Activated effector memory CD4-positive, alpha-beta T cell treated with Interleukin-2 at 50 U/mL for 16 hours (primary cell): ENCODE results near the gene TCP11L2.

Experiments
- DNase-seq: peaks from one replicate; pipeline ENCODE4 v3.0.0-alpha.2; 2020

Gene TCP11L2

DNA sequence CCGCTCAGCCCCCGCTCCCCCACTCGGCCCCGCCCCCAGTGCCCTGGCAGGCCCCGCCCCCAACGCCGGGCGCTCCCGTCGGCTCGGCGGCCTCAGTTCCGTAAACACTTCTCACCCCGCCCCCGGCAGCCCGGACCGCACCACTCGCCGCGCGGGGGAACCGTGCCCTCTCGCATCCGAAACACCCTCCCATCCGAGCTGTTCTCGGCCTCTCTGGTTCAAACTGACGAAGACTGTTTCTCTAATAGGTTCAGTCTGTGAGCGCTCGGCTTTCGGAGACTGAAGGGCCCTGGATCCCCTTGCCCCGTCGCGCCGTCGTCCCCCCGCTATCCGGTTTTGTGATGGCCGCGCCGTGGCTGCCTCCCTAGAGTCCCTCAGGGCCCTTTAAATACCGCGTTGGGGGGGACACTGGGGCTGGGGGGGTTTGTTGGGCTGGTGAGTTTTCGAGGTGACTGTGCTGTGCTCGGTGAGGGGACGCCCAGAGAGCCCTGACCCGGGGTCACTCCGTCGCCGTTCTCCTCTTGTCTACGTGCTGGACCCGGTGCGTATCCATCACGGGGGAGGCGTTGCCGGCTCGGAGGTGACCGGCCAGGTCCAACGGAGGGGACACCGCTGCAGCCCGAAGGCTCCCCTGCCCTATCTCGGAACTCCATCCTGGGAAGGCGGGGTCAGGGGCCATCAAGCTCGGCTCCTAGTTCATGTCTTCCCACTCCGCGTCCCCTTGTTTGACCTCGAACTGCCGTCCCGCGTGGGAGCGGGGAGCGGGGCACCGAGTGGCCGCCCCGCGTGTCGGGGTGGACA, at the start of gene TCP11L2:
Gene TCP11L2 (plus strand): TSS at position 333 of the 801 bp plus-strand sequence. CDS start 8,343 bp downstream, outside the sequence.
- peak; percentile 88 for DNase-seq

DNA sequence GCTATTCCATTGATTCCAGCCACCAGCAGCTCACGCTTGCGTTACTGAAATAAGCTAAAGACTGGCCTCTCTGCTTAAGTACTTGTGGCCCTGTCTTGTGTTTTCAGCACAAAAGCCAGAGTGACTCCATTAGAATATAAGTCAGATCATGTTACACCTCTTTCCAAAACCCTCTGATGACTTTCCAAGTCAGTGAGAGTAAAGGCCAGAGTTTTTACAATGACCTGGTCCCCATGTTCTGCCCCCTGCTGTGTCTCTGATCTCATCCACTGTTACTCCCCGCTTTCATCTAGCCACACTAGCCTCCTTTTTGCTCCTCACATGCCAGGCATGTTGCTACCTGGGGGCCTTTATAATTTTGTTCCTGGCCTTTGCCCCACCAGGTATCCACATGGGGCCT, 47.8 kb upstream of the TCP11L2 start:
- no peak for DNase-seq

DNA sequence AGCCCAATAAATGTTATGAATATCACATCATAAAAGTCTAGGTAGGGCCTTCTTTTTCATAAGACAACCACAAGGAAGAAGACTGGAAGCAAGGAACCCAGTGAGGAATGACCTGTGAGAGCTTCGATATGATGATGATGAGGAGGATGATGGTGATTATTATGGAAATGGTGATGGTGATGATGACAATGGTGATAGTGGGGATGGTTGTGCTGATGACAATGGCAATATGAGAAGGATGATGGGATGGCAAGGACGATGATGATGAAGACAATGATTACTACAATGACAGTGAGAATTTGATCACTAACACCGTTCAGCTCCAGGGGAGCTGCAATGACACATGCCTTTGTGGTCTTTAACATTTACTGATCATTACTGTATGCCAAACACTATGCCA, 47.0 kb upstream of the TCP11L2 start:
- no peak for DNase-seq

DNA sequence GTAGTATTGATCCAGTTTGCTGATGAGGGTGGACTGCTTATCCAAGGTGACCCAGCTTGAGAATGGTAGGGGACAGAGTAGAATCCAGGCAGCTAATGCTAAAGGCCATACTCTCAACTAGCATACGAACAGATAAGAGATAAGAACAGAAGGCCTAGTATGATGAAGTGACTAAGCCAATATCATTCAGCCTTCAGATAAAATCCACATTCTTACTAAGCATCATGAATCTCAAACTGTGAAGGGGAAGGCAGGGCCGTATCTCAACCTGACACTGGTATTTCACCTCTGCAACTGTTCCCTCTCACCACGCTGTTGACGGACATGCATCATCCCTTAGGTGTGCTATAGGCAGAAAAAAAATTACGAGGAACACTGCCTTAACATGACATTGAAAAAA, 46.6 kb upstream of the TCP11L2 start:
- DNase-seq, result no peak

DNA sequence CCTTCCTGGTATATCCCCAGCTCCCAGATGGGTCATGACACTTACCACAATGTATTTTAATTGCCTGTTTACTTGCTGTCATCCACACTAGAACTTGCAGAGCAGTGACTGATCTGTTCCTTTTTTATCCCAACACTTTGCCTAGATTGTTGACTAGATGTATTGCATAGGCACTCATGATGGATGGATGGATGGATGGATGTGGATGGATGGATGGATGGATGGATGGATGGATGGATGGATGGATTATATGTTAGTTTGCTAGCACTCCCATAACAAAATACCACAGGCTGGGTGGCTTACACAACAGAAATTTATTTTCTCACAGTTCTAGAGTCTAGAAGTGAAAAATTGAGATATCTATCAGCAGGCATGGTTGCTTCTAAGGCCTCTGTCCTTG, 46.0 kb upstream of the TCP11L2 start:
- no peak for DNase-seq

DNA sequence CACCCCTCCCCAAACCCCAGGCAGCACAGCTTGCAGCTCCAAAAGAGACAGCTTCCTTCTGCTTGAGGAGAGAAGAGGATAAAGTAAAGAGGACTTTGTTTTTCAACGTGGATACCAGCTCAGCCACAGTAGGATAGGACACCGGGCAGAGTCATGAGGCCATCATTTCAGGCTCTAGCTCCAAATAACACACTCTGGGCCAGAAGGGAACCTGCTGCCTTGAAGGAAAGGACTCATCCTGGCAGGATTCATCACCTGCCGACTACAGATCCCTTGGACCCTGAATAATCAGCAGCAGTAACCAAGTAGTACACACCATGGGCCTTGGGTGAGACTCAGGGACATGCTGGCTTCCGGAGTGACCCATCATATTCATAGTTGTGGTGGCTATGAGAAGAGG, 44.3 kb upstream of the TCP11L2 start:
- no peak for DNase-seq

DNA sequence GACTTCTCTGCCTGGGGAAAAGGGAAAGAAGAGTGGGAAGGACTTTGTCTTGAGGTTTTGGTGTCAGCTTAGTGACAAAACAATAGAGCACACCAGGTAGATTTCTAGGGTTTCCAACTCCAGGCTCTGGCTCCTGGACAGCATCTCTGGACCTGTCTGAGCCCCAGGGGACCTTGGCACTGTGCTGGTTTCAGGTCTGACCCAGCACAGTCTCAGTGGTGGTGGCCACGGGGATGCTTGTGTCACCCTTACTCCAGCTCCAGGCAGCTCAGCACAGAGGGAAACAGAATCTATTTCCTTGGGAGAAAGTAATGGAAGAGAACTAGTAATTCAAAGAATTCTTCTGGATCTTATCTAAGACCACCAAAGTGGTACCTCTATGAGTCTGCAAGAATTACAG, 43.6 kb upstream of the TCP11L2 start:
- DNase-seq, result no peak

DNA sequence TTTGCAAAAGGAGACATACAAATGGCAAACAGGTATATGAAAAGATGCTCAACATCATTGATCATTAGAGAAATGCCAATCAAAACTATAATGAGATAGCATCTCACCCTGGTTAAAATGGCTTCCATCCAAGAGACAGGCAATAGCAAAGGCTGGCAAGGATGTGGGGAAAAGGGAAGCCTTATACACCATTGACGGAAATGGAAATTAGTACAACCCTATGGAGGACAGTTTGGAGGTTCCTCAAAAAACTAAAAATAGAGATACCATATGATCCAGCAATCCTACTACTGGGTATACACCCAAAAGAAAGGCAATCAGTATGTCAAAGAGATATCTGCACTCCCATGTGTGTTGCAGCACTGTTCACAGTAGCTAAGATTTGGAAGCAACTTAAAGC, 37.4 kb upstream of the TCP11L2 start:
- DNase-seq, result no peak

DNA sequence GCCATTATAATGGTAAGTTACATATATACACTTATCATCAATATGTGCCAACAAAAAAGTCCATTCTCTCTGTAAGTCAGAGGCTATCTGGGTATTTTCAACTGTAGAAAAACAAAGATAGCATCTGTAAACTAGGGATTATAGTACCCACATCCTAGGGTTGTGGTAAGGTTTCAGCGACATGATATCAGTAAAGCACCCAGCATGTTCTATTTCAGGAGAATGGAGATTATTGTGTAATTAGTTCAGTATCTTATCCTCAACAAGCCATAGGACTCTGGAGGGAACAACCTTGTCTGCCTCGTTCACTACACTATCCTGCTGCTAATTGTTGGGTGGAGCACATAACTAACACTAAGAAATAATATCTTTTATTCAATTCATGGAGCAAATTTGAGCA, 35.0 kb upstream of the TCP11L2 start:
- DNase-seq, result no peak

DNA sequence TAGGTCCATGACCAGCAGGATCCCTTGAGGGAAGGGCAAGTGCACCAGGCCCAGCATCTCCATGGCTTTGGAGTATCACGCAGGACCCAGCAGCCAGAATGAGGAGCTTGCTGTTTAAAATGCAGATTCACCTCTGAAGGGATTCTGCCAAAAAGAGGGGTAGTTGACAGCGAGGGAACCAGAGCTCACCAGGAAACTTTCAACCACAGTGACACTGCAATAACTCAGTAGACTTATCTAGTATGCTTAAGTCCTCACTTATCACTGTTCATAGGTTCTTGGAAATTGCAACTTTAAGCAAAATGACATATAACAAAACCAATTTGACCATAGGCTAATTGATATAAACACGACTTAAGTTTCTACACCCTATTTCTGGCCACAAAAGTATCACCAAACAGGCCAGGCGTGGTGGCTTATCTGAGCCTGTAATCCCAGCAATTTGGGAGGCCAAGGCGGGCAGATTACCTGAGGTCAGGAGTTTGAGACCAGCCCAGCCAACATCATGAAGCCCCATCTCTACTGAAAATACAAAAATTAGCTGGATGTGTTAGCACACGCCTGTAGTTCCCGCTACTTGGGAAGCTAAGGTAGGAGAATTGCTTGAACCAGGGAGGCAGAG, 33.3 kb upstream of the TCP11L2 start:
- no peak for DNase-seq

DNA sequence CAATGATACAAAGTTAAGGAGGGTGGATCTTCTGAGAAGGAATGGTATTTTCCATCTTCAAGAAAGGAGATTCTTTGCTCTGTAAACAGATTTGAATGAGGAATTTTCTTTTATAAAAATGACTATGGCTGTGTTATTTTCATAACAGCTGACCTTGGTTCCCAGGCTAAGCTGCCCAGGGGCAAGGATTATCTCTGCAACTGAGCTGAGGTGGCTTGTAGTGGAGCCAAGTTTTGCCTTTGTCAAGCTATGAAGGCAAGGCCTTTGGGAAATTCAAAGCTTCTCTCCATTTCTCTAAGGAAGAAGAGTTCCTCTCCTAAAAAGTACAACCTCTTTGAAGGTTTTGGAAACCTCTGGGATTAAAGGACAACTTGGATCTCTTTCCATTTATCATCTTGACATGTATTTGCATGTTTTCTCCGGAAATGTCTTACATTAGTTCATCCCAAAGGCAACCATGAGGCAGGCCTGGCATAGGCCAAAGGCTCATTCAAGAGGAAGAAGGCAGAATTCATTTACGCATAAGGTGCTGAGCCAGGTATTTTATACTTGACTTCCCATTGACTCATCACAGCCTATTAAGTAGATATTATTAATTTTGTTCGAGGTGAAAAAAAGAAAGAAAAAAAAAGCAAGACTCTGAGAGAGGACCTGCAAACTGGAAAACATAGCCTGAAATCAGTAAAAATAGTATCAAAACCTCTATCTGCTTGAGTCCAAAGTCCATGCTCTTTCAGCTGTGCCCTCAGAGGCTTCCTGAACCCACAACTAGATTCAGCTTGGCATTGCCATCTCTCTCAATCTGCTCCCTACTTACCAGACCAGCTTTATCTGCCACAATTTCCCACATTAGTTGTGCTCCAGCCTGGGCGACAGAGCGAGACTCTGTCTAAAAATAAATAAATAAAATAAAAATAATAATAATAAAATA, 30.7 kb upstream of the TCP11L2 start:
- no peak for DNase-seq

DNA sequence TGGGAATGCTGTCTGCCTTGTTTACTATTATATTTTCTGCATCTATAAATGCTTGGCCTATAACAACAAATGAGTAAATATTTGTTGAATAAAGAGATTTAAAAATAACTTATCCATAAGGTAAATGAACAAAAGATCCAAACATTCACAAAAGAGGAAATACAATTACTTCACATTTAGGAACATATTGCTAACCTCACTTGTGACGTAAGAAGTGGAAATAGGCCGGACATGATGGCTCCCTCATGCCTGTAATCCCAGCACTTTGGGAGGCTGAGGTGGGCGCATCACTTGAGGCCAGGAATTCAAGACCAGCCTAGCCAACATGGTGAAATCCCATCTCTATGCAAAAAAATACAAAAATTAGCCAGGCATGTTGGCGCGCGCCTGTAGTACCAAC, 29.0 kb upstream of the TCP11L2 start:
- no peak for DNase-seq

DNA sequence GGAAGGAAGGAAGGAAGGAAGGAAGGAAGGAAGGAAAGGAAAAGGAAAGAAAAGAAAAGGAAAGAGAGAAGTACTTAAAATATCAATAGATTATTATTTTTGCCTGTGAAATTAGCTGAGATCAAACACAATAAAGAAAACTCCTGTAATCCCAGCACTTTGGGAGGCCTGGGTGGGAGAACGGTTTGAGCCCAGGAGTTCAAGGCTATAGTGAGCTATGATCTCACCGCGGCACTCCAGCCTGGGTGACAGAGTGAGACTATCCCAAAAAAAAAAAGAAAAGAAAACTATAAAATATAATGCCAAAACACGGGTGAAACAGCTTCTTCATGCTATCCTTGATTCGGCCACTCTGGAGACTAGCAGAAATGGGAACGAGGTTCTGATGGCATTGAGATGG, 28.5 kb upstream of the TCP11L2 start:
- DNase-seq, result no peak

DNA sequence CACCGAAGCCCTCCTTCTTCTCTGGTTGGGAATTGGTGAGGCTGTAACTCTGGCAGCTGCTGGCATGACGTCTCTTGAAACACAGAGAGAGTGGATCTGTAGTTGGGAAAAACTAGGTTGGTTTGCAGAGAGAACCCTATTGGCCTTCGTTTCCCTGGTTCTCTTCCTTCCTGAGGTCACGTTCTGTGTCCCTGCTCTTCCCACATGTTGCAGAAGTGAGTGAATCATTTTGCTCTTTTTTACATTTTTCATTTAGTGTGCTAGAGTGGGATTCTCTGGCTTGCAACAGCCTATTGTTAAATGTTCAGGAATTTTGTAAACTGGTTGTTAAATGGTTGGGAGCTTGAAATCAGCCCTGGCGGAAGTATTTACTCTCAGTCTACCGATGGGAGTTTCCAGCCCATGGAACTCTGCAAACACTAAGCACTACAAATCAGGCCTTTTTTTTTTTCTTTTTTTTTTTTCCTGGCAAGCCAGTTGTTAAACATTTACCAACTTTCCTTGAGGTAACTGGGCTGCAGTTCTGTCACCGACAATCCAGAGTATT, 27.9 kb upstream of the TCP11L2 start:
- DNase-seq, result no peak

DNA sequence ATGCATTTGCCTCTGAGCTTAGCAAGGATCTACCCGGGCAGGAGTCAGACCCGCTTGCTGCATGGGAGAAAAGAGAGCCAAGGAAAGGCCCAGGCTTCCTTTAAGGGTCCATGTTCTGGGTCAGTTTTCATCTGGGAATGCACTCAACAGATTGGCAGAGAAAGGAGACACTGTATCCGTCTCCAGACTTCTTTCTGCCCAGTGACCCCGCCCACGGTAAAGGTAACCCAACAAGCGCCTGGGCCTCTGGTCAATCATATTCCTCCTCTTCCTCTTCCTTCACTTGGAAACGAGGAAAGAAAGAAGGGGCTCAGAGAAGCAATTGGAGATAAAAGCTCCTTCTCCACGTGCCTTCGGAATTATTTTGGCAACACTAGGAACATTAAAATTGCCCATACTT, 27.1 kb upstream of the TCP11L2 start:
- DNase-seq, result no peak

DNA sequence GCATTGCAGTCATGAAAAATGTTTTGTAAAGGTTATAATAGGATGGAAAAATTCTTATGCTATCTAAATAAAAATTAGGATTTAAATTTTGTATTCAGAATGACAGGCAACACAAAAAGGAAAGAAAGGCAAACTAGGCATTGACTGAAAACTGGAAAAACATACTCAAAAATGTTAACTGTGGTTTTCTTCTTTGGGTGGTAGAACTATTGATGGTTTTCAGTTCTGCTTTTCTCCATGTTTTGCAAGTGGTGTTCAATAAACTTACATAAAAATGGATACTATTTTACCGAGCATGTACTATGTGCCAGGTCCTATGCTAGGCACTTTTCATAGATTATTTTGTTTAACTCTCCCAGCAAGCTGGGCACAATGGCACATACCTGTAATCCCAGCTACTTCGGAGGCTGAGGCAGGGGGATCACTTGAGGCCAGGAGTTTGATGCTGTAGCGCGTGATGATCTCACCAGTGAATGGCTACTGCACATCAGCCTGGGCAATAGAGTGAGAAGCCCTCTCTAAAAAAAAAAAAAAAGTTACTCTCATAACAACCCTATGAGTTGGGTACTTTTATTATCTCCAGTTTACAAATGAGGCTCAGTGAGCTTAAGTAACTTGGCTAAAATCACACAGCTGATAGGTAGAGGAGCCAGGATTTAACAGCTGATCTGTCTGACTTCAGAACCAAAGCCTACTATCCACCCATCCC, 26.3 kb upstream of the TCP11L2 start:
- DNase-seq, result no peak

DNA sequence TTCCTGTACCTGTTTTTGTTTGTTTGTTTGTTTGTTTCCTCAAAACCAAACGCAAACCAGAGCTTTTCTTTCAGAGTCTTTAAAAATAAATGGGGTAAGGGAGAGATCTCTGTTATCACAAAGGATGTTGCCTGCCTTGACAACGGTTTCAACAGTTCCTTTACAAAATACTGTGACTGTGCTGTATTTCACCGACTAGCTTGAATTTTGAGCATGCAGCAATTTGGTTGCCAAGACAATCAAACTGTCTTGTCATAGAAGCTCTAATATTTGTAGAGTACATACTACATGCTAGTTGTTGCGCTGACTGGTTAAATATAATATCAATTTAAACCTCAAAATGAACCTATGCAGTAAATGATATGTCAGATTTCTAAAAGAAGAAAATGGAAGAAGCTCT, 22.4 kb upstream of the TCP11L2 start:
- DNase-seq, result no peak

DNA sequence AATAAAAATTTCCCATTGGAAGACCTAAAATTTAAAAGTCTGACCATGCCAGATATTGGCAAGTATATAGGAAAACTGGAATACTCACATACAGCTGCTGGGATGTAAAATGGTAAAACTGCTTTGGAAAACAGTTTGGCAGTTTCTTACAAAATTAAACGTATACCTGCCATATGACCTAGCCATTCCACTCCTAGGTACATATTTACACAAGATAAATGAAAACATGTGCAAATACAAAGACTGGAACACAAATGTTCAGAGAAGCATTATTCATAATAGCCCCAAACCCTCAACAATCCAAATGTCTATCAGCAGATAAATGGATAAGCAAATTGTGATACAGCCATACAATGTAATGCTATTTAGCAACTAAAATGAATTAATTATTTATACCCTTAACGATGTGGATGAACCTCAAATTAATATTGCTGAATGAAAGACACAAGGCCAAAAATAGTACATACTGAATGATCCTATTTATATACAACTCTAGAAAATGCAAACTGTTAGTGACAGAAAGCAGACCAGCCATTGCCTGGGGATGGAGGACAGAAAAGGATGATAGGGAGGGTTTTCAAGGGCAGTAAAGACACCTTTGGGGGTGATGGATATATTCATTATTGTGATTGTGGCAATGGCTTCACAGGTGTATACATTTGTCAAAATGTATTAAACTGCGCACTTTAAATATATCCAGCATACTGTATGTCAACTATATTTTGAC, 21.3 kb upstream of the TCP11L2 start:
- DNase-seq, result no peak

DNA sequence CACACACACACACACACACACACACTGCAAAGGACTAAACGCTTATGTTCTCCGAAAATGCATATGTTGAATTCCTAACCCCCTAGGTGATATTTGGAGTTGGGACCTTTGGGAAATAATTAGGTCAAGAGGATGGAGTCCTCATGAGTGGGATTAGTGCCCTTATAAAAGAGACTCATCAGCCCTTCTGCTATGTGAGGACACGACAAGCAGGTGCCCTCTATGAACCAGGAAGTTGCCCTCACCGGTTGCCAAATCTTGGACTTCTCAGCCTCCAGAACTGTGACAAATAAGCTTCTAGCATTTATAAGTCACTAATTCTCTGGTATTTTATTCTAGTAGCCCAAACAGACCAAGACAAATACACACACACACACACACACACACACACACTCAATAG, 20.7 kb upstream of the TCP11L2 start:
- no peak for DNase-seq

DNA sequence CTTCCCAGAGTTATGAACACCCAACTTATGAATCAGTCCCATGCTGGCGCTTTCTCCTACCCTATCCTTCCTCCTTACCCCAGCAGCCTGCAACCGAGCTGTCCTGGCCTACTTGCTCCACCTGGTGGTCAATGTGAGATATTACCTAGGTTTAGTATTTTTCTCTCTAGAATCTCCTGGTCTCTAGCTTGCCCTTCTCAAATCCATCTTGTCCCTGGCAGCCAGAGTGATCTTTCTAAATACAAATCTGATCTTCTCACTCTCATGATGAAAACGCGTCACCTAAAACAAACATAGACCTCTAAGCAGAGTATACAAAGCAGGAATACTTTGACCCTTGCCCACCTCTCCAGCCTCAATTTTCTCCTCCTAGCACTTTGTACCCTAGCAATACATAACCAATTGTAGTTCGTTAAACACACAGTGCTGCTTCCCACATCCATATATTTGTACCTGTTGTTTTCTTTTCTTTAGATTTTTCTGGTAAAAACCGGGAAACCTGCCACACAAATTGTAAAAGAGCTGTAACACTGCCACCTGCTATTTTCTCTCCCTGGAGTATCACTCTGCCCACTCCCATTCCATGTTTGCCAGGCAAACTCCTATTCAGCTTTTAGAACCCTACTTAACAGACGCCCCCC, 20.0 kb upstream of the TCP11L2 start:
- DNase-seq, result peak; percentile 12

DNA sequence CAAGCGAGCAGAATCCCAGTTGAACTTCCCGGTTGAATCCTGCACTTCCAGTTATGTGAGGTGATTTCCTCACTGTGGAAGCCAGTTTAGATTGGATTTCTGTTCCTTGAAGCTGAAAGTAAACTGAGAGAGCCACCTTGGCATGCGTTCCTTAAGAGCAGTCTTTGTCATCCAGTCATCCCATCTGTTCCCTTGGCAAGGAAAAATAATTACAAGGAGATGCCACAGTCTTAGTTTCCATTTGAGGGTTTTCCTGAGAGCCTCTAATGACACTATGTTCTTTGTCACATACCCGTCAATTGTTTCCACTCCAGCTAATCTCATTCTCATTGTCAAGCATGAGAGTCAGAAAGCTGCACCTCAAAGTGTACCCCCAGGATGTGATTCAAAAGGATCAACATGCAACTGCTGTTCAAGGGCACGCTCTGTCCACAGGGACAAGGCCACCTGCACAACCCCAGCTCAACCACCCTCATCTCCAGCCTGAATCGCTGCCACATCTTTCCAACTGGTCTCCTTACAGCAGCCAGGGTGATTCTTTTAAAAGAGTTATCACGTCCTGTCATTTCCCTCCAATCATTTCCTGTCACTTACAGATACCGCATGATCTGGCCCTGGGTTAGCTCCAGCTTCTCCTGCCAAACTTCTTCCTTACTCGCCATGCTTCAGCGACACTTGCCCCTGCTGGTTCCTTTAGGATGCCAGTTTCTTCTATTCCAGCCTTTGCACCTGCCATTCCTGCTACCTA, 18.0 kb upstream of the TCP11L2 start:
- DNase-seq, result no peak
